DMS79 treated with DMSO at 0.1 percent for 48 hours (cell line): ENCODE measurements around the gene DACT2.

Source experiments
- DNase-seq: peaks from one replicate; lab custom pipeline; 2025; lab: John Stamatoyannopoulos, UW

DACT2 gene

GRCh38 chr6:168263351-168263905 is 56.1 kb downstream of the DACT2 start:
- no peak for DNase-seq

GRCh38 chr6:168261234-168261633 is 58.3 kb downstream of the DACT2 start:
- no peak for DNase-seq

DNA sequence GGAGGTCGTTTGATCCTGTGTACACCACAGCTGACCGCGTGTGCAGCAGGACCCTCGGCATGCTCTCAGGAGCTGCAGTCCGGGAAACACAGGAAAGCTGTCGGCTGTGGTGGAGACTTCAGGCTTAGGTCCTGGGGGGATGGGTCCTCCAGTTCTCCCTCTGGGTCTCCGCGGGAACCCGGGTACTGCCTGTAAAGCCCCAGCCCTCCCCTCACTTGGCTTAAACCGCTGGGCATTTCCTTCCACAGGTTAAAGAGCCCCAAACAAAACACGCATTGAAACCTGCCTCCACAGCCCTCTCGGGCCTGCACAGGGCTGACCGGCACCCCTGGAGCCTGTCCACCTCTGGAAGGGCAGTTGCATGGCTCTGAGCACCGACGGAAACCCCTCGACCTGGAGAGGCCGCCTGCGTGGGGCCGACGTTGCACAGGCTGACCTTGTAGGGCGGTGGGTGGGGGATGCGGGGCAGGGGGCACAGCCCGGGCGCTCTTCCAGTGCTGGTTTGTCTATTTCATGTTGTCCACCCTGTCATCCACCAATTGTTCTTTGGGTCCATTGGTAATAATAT is 59.1 kb downstream of the DACT2 start:
- no peak for DNase-seq

DNA sequence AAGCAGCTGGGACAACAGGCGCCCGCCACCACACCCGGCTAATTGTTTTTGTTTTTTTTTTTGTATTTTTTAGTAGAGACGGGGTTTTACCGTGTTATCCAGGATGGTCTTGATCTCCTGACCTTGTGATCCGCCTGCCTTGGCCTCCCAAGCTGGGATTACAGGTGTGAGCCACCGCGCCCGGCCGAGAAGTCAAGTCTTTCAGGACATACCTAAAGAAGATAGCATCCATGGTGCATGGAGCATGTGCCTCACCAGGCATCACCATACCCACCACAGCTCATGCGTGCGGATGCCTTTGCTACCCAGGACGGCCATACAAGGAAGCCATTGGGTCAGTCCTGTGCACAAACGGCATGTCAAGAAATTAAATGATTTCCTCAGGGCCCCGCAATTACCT is 60.8 kb downstream of the DACT2 start:
- DNase-seq = no peak

GRCh38 chr6:168256940-168257339 is 62.6 kb downstream of the DACT2 start:
- DNase-seq = no peak
